ENCODE measurements around the gene COG5.
A peak's percentile ranks its signal among the peaks of the same experiment; 100 is the strongest.

COG5 gene

DNA sequence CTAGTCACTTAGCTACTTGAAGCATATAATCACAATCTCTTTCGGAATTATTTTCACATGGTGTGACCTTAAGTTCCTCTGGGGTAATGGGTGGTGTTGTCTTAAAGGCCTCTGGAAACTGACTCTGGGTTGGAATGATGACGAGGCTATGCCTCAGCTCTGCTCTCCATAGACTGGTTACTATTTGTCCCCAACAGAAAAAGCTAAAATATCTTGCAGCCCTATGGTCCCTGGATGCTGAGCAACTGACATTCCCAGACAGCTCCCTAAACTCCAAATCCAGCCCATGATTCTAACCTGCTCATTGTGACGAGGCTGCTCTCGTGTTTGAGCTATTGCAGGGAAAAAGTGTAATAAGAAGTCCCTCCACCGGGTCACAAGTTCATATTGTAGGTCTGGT lies 343.4 kb downstream of the COG5 start:
- H3K36me3 Mint-ChIP-seq (ENCODE audit: low read depth): peaks cover 18% of the 10 kb centered on the region

GRCh38 chr7:107219563-107220244 lies 344.0 kb downstream of the COG5 start:
- Mint-ChIP-seq H3K27me3 (ENCODE audit: low read depth, poor library complexity) (no peaks in the 10 kb centered on the region), H3K9me3 (peaks cover 13% of the 10 kb centered on the region), H3K4me3 (no peak overlapping the region), H3K4me1 (peaks cover 24% of the 10 kb centered on the region), H3K27ac (no peak overlapping the region), H3K36me3 (ENCODE audit: low read depth) (peaks cover 24% of the 10 kb centered on the region)
- DNase-seq: no peak
- no peak for TF ChIP-seq CTCF (IDR thresholded peaks at IDR 0.05)

More for the DNA sequence above, 343.4 kb downstream of the COG5 start:
- H3K4me1 Mint-ChIP-seq: peaks cover 29% of the 10 kb centered on the region
- H3K27ac Mint-ChIP-seq: peak overlapping the region; percentile 86
- no peak for DNase-seq
- no peak for TF ChIP-seq CTCF (IDR thresholded peaks at IDR 0.05)
- H3K4me3 Mint-ChIP-seq: no peak overlapping the region
- H3K9me3 Mint-ChIP-seq: peaks cover 8% of the 10 kb centered on the region
- H3K27me3 Mint-ChIP-seq (ENCODE audit: low read depth, poor library complexity): no peaks in the 10 kb centered on the region

DNA sequence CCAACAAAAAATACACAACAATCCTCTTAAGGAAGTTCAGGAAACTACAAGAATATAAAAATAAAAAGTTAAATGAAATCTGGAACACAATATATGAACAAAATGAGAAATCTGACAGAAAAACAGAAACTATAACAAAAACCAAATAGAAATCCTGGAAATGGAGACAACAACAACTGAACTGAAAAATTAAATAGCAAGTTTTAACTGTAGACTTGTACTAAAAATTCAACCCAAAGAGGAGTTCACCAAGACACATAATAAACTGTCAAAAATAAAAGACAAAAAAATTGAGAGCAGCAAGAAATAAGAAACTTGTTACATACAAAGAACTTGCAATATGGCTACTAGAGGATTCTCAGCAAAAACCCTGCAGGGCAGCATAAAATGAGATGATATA lies 349.8 kb downstream of the COG5 start:
- H3K4me1 Mint-ChIP-seq: no peaks in the 10 kb centered on the region
- peaks cover 28% of the 10 kb centered on the region for H3K9me3 Mint-ChIP-seq

GRCh38 chr7:107213193-107213788 lies 350.4 kb downstream of the COG5 start:
- no peak for DNase-seq
- H3K27me3 Mint-ChIP-seq (ENCODE audit: low read depth, poor library complexity): no peaks in the 10 kb centered on the region
- H3K9me3 Mint-ChIP-seq: peaks cover 28% of the 10 kb centered on the region
- H3K27ac Mint-ChIP-seq: no peak overlapping the region
- H3K4me1 Mint-ChIP-seq: no peaks in the 10 kb centered on the region
- TF ChIP-seq CTCF (IDR thresholded peaks at IDR 0.05): no peak
- H3K4me3 Mint-ChIP-seq: no peak overlapping the region
- peaks cover 53% of the 10 kb centered on the region for H3K36me3 Mint-ChIP-seq (ENCODE audit: low read depth)

More for the DNA sequence above, 349.8 kb downstream of the COG5 start:
- DNase-seq: no peak
- TF ChIP-seq CTCF (IDR thresholded peaks at IDR 0.05): no peak
- Mint-ChIP-seq H3K4me3 (no peak overlapping the region), H3K27ac (no peak overlapping the region), H3K36me3 (ENCODE audit: low read depth) (peaks cover 52% of the 10 kb centered on the region), H3K27me3 (ENCODE audit: low read depth, poor library complexity) (no peaks in the 10 kb centered on the region)

- no peak for TF ChIP-seq CTCF (IDR thresholded peaks at IDR 0.05)
- H3K4me3 Mint-ChIP-seq: no peak overlapping the region
- DNase-seq: no peak
- H3K27me3 Mint-ChIP-seq (ENCODE audit: low read depth, poor library complexity): no peaks in the 10 kb centered on the region
- H3K27ac Mint-ChIP-seq: no peak overlapping the region
- no peaks in the 10 kb centered on the region for H3K4me1 Mint-ChIP-seq
- H3K36me3 Mint-ChIP-seq (ENCODE audit: low read depth): peaks cover 53% of the 10 kb centered on the region
- H3K9me3 Mint-ChIP-seq: peaks cover 28% of the 10 kb centered on the region
These were observed 351.0 kb downstream of the COG5 start for GRCh38 chr7:107212725-107213124.

GRCh38 chr7:107210400-107210799 lies 353.3 kb downstream of the COG5 start:
- H3K27me3 Mint-ChIP-seq (ENCODE audit: low read depth, poor library complexity): no peaks in the 10 kb centered on the region
- H3K4me1 Mint-ChIP-seq: no peaks in the 10 kb centered on the region
- peaks cover 20% of the 10 kb centered on the region for H3K9me3 Mint-ChIP-seq
- H3K4me3 Mint-ChIP-seq: no peak overlapping the region
- no peak for TF ChIP-seq CTCF (IDR thresholded peaks at IDR 0.05)
- H3K36me3 Mint-ChIP-seq (ENCODE audit: low read depth): peaks cover 63% of the 10 kb centered on the region
- no peak overlapping the region for H3K27ac Mint-ChIP-seq
- no peak for DNase-seq
